Measurements from ENCODE around the gene EIF5A2. TPM values are rescaled to one million over a fixed set of nuclear protein-coding genes. Genes with fewer than 3 reads are reported as not detected.

Gene EIF5A2
- total RNA-seq, 1 experiment from 2014 or later: 72.0 TPM

DNA sequence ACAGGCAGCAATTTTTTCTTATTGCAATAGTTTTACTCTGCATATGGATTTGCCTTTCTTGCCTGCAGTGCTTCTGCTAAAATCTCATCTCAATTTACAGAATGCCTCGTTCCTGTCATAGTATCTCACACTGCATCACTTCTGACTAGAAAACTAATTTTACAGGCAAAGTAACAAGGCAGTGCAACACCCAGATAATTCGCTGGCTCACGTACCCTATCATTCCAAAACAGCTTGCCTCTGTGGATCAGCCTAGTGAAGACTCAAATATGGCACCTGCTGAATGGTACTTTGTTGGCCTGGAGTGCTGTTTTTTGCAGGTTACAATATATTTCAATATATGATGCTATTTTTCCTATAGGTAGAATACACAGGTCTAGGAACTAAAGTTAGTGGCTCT lies 5.3 kb downstream of the EIF5A2 start:
- Histone ChIP-seq H3K36me3 (ENCODE audit: control insufficient read depth, insufficient read depth, low read length) (no peaks in the 10 kb centered on the region; the same call in 1 of the 2 replicates), H3K27me3 (ENCODE audit: control insufficient read depth, insufficient read depth, low read length) (no peaks in the 10 kb centered on the region), H3K4me1 (ENCODE audit: control insufficient read depth, insufficient read depth, low read length) (peaks cover 10% of the 10 kb centered on the region), H3K4me3 (ENCODE audit: low read depth in 2 of 2, low read length in 2 of 2) (no peak overlapping the region), H3K9me3 (ENCODE audit: control insufficient read depth, insufficient read depth, low read depth, low read length) (no peaks in the 10 kb centered on the region), H3K27ac (ENCODE audit: low read length) (no peak overlapping the region)
- ChIA-PET POLR2A (interaction anchor here (0.6 to 0.7 kb wide), 2 partner anchors 74 to 369 kb away, joined by 4 to 7 read pairs; no protein-coding TSS in a partner anchor), CTCF (no interaction called here)
- no peak for TF ChIP-seq POLR2AphosphoS5 (IDR thresholded peaks at IDR 0.05; ENCODE audit: low read depth, low read length)
- TF ChIP-seq SIN3A (IDR thresholded peaks at IDR 0.05; ENCODE audit: borderline replicate concordance, insufficient read depth, low read depth, low read length): no peak
- no peak for TF ChIP-seq TCF7L2 (IDR thresholded peaks at IDR 0.05; ENCODE audit: low read depth, low read length)
- TF ChIP-seq, protein P1, sequence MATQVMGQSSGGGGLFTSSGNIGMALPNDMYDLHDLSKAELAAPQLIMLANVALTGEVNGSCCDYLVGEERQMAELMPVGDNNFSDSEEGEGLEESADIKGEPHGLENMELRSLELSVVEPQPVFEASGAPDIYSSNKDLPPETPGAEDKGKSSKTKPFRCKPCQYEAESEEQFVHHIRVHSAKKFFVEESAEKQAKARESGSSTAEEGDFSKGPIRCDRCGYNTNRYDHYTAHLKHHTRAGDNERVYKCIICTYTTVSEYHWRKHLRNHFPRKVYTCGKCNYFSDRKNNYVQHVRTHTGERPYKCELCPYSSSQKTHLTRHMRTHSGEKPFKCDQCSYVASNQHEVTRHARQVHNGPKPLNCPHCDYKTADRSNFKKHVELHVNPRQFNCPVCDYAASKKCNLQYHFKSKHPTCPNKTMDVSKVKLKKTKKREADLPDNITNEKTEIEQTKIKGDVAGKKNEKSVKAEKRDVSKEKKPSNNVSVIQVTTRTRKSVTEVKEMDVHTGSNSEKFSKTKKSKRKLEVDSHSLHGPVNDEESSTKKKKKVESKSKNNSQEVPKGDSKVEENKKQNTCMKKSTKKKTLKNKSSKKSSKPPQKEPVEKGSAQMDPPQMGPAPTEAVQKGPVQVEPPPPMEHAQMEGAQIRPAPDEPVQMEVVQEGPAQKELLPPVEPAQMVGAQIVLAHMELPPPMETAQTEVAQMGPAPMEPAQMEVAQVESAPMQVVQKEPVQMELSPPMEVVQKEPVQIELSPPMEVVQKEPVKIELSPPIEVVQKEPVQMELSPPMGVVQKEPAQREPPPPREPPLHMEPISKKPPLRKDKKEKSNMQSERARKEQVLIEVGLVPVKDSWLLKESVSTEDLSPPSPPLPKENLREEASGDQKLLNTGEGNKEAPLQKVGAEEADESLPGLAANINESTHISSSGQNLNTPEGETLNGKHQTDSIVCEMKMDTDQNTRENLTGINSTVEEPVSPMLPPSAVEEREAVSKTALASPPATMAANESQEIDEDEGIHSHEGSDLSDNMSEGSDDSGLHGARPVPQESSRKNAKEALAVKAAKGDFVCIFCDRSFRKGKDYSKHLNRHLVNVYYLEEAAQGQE (IDR thresholded peaks at IDR 0.05; ENCODE audit: insufficient read depth in 1 of 2, low read depth in 2 of 2, low read length in 1 of 2): no peak
- TF ChIP-seq, protein P2, sequence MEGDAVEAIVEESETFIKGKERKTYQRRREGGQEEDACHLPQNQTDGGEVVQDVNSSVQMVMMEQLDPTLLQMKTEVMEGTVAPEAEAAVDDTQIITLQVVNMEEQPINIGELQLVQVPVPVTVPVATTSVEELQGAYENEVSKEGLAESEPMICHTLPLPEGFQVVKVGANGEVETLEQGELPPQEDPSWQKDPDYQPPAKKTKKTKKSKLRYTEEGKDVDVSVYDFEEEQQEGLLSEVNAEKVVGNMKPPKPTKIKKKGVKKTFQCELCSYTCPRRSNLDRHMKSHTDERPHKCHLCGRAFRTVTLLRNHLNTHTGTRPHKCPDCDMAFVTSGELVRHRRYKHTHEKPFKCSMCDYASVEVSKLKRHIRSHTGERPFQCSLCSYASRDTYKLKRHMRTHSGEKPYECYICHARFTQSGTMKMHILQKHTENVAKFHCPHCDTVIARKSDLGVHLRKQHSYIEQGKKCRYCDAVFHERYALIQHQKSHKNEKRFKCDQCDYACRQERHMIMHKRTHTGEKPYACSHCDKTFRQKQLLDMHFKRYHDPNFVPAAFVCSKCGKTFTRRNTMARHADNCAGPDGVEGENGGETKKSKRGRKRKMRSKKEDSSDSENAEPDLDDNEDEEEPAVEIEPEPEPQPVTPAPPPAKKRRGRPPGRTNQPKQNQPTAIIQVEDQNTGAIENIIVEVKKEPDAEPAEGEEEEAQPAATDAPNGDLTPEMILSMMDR (IDR thresholded peaks at IDR 0.05): no peak
- intact Hi-C loops (cut with micrococcal nuclease; ENCODE audit: unreplicated experiment) (no loop called here), in situ Hi-C loops (cut with HindIII; ENCODE audit: low pct_unique_long_range_greater_than_20kb, low sequenced_read_pairs) (no loop called here)
- ATAC-seq (no peak), DNase-seq (ENCODE audit: low read depth, low spot score) (no peak)
- BruUV-seq (replicated peaks): no TSS peak

DNA sequence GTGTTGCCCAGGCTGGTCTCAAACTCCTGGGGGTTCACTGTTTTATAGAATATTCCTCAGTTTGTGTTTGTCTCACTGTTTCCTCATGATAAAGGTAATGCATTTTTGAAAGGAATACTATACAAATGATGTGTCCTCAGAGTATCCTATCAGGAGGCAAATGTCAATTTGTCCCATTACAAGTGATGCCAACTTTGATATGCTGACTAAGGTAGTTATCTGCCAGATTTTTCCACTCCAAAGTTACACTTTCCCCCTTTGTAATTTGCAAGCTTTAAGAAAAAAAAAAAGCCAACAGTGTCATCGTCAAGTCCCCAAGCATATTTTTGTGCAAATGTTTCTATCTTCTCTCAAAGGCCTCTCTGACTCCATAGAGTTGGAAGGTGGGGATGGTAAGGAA lies 9.0 kb downstream of the EIF5A2 start:
- TF ChIP-seq, protein P1 (IDR thresholded peaks at IDR 0.05; ENCODE audit: insufficient read depth in 1 of 2, low read depth in 2 of 2, low read length in 1 of 2): no peak
- TF ChIP-seq, protein P2 (IDR thresholded peaks at IDR 0.05): no peak
- H3K4me3 ChIP-seq (ENCODE audit: low read depth in 2 of 2, low read length in 2 of 2): no peak overlapping the region
- ChIA-PET POLR2A (no interaction called here), CTCF (no interaction called here)
- in situ Hi-C loops (cut with HindIII; ENCODE audit: low pct_unique_long_range_greater_than_20kb, low sequenced_read_pairs): no loop called here
- H3K4me1 ChIP-seq (ENCODE audit: control insufficient read depth, insufficient read depth, low read length): no peaks in the 10 kb centered on the region
- H3K9me3 ChIP-seq (ENCODE audit: control insufficient read depth, insufficient read depth, low read depth, low read length): no peaks in the 10 kb centered on the region
- intact Hi-C loops (cut with micrococcal nuclease; ENCODE audit: unreplicated experiment): no loop called here
- H3K27ac ChIP-seq (ENCODE audit: low read length): no peak overlapping the region
- ATAC-seq: no peak
- no TSS peak for BruUV-seq (replicated peaks)
- no peaks in the 10 kb centered on the region for H3K36me3 ChIP-seq (ENCODE audit: control insufficient read depth, insufficient read depth, low read length)
- H3K27me3 ChIP-seq (ENCODE audit: control insufficient read depth, insufficient read depth, low read length): no peaks in the 10 kb centered on the region
- DNase-seq (ENCODE audit: low read depth, low spot score): no peak
